ENCODE measurements around the gene XRCC5. TPM values are rescaled to one million over a fixed set of nuclear protein-coding genes. Genes with fewer than 3 reads are reported as not detected.

The XRCC5 gene
- polyA plus RNA-seq, 1 donor (not counting 4 experiments of a cell fraction or from before 2014, with no cell fraction given) = 521 TPM

DNA sequence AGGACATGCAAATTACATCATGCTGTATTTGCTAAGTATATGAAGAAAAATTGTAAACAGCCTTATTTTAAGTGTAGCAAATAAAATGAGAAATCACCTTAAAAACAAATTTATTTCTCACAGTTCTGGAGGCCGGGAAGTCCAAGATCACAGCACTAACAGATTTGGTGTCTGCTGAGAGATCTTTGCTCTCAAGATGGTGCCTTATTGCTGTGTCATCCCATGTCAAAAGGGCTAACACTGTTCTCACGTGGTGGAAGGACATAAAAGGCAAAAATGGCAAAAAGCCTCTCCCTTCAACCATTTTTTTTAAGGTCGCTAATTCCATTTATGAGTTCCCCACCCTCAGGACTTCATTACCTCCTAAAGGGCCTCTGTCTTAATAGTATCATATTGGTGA is 12.1 kb downstream of the XRCC5 start:
- no peak overlapping the region for H3K27ac ChIP-seq (ENCODE audit: control insufficient read depth, insufficient read depth, low read length)
- no peak overlapping the region for H3K4me3 ChIP-seq (ENCODE audit: control insufficient read depth in 2 of 3, extremely low read depth in 1 of 3, insufficient read depth in 2 of 3, low read depth in 1 of 3, low read length in 3 of 3)
- peaks cover 50% of the 10 kb centered on the region for H3K79me2 ChIP-seq (ENCODE audit: control insufficient read depth, insufficient read depth, low read length)
- TF ChIP-seq, protein P1, sequence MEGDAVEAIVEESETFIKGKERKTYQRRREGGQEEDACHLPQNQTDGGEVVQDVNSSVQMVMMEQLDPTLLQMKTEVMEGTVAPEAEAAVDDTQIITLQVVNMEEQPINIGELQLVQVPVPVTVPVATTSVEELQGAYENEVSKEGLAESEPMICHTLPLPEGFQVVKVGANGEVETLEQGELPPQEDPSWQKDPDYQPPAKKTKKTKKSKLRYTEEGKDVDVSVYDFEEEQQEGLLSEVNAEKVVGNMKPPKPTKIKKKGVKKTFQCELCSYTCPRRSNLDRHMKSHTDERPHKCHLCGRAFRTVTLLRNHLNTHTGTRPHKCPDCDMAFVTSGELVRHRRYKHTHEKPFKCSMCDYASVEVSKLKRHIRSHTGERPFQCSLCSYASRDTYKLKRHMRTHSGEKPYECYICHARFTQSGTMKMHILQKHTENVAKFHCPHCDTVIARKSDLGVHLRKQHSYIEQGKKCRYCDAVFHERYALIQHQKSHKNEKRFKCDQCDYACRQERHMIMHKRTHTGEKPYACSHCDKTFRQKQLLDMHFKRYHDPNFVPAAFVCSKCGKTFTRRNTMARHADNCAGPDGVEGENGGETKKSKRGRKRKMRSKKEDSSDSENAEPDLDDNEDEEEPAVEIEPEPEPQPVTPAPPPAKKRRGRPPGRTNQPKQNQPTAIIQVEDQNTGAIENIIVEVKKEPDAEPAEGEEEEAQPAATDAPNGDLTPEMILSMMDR (optimal IDR thresholded peaks at IDR 0.05 in 1 of 3, IDR thresholded peaks at IDR 0.05 in 1 of 3, conservative IDR thresholded peaks at IDR 0.05 in 1 of 3; ENCODE audit: extremely low read depth in 1 of 3, insufficient read depth in 2 of 3, low read length in 3 of 3) = no peak
- no peak for TF ChIP-seq EZH2 (IDR thresholded peaks at IDR 0.05; ENCODE audit: low read length)
- H3K36me3 ChIP-seq (ENCODE audit: control insufficient read depth in 2 of 2, extremely low read depth in 1 of 2, insufficient read depth in 2 of 2, low read length in 2 of 2) = peaks cover 35 to 39% of the 10 kb centered on the region in 2 experiments
- DNase-seq (ENCODE audit: low read depth, low spot score) (no peak), FAIRE-seq (no peak)
- no peaks in the 10 kb centered on the region for H4K20me1 ChIP-seq (ENCODE audit: control insufficient read depth, extremely low read depth, insufficient read depth, low read length)
- no peak overlapping the region for H3K9ac ChIP-seq (ENCODE audit: control insufficient read depth, extremely low read depth, insufficient read depth, low read length)
- no peaks in the 10 kb centered on the region for H3K9me1 ChIP-seq (ENCODE audit: control insufficient read depth, extremely low read depth, insufficient read depth, low read length)
- H3K9me3 ChIP-seq (ENCODE audit: control insufficient read depth, low read depth, low read length) = no peaks in the 10 kb centered on the region
- dilution Hi-C loops (cut with MboI; ENCODE audit: extremely low pct_ligation_motif_present, low sequenced_read_pairs) = no loop called here
- H3K4me1 ChIP-seq (ENCODE audit: control insufficient read depth, extremely low read depth, insufficient read depth, low read length) = no peaks in the 10 kb centered on the region
- no peak overlapping the region for H3K4me2 ChIP-seq (ENCODE audit: control insufficient read depth, extremely low read depth, insufficient read depth, low read depth, low read length)
- H3K27me3 ChIP-seq (ENCODE audit: control insufficient read depth, extremely low read depth, insufficient read depth, low read length) = no peaks in the 10 kb centered on the region
- H2AFZ ChIP-seq (ENCODE audit: control insufficient read depth, low read length) = no peak overlapping the region

DNA sequence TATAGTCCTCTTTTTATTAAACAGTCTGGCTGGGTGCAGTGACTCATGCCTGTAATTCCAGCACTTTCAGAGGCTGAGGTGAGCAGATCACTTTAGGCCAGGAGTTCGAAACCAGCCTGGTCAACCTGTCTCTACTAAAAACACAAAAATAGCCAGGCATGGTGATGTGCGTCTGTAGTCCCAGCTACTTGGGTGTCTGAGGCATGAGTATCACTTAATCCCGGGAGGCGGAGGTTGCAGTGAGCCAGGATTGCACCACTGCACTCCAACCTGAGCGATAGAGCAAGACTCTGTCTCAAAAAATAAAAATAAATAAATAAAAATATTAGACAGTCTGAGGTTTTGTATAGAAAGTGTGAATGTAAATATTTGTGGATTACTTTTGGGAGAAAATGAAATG is 17.8 kb downstream of the XRCC5 start:
- Histone ChIP-seq H3K4me2 (ENCODE audit: control insufficient read depth, extremely low read depth, insufficient read depth, low read depth, low read length) (no peak overlapping the region), H3K9ac (ENCODE audit: control insufficient read depth, extremely low read depth, insufficient read depth, low read length) (no peak overlapping the region), H3K4me3 (ENCODE audit: control insufficient read depth in 2 of 3, extremely low read depth in 1 of 3, insufficient read depth in 2 of 3, low read depth in 1 of 3, low read length in 3 of 3) (no peak overlapping the region), H3K27ac (ENCODE audit: control insufficient read depth, insufficient read depth, low read length) (no peak overlapping the region), H3K79me2 (ENCODE audit: control insufficient read depth, insufficient read depth, low read length) (peaks cover 22% of the 10 kb centered on the region), H4K20me1 (ENCODE audit: control insufficient read depth, extremely low read depth, insufficient read depth, low read length) (no peaks in the 10 kb centered on the region), H3K9me3 (ENCODE audit: control insufficient read depth, low read depth, low read length) (no peaks in the 10 kb centered on the region), H2AFZ (ENCODE audit: control insufficient read depth, low read length) (no peak overlapping the region), H3K4me1 (ENCODE audit: control insufficient read depth, extremely low read depth, insufficient read depth, low read length) (no peaks in the 10 kb centered on the region), H3K9me1 (ENCODE audit: control insufficient read depth, extremely low read depth, insufficient read depth, low read length) (no peaks in the 10 kb centered on the region), H3K36me3 (ENCODE audit: control insufficient read depth in 2 of 2, extremely low read depth in 1 of 2, insufficient read depth in 2 of 2, low read length in 2 of 2) (peaks cover 17 to 27% of the 10 kb centered on the region in 2 experiments), H3K27me3 (ENCODE audit: control insufficient read depth, extremely low read depth, insufficient read depth, low read length) (no peaks in the 10 kb centered on the region)
- no peak for FAIRE-seq
- no peak for DNase-seq (ENCODE audit: low read depth, low spot score)
- dilution Hi-C loops (cut with MboI; ENCODE audit: extremely low pct_ligation_motif_present, low sequenced_read_pairs) = no loop called here
- no peak for TF ChIP-seq EZH2 (IDR thresholded peaks at IDR 0.05; ENCODE audit: low read length)
- TF ChIP-seq, protein P1 (optimal IDR thresholded peaks at IDR 0.05 in 1 of 3, IDR thresholded peaks at IDR 0.05 in 1 of 3, conservative IDR thresholded peaks at IDR 0.05 in 1 of 3; ENCODE audit: extremely low read depth in 1 of 3, insufficient read depth in 2 of 3, low read length in 3 of 3) = no peak
